ENCODE data around the gene IL1RL2. TPM values are rescaled to one million over a fixed set of nuclear protein-coding genes. Genes with fewer than 3 reads are reported as not detected.
A peak's percentile ranks its signal among the peaks of the same experiment; 100 is the strongest.

Gene IL1RL2
- total RNA-seq, 3 donors from 2014 or later (not counting 1 experiment from before 2014, with no cell fraction given): not detected

- Mint-ChIP-seq H3K36me3 (no peaks in the 10 kb centered on the region), H3K9me3 (peaks cover 0 to 1% of the 10 kb centered on the region in 2 donors), H3K27ac (no peak overlapping the region), H3K4me1 (peaks cover 38 to 41% of the 10 kb centered on the region in 2 donors), H3K27me3 (ENCODE audit: low read depth in 2 of 2) (peaks cover 41 to 76% of the 10 kb centered on the region in 2 donors), H3K4me3 (peak overlapping the region; percentile 38)
- Histone ChIP-seq H3K4me3 (ENCODE audit: low read length) (no peak overlapping the region), H3K36me3 (ENCODE audit: control insufficient read depth, insufficient read depth, low read length) (no peaks in the 10 kb centered on the region), H3K27me3 (ENCODE audit: control insufficient read depth, insufficient read depth, low read length) (peaks cover 18% of the 10 kb centered on the region), H3K27ac (ENCODE audit: low read length) (no peak overlapping the region), H3K9me3 (ENCODE audit: control insufficient read depth, insufficient read depth, low read length) (peaks cover 5% of the 10 kb centered on the region), H3K4me1 (ENCODE audit: control insufficient read depth, insufficient read depth, low read length) (peaks cover 37% of the 10 kb centered on the region)
- 100% methylated on average over 1 of the region's 1 CpG for WGBS (ENCODE audit: insufficient coverage)
- ATAC-seq: no peak
- no peak for TF ChIP-seq CTCF (IDR thresholded peaks at IDR 0.05)
- DNase-seq: no peak
- intact Hi-C loops (cut with micrococcal nuclease): loop anchor here (5.0 kb wide), 1 partner anchor 112 kb away; no protein-coding TSS in a partner anchor
Observed at GRCh38 chr2:102139851-102140250, 47.0 kb upstream of the IL1RL2 start.

GRCh38 chr2:102140377-102140776 is 46.4 kb upstream of the IL1RL2 start:
- H3K4me1 ChIP-seq (ENCODE audit: control insufficient read depth, insufficient read depth, low read length): peaks cover 37% of the 10 kb centered on the region
- H3K27me3 ChIP-seq (ENCODE audit: control insufficient read depth, insufficient read depth, low read length): peaks cover 18% of the 10 kb centered on the region
- Mint-ChIP-seq H3K4me1 (peaks cover 38 to 41% of the 10 kb centered on the region in 2 donors), H3K9me3 (peaks cover 2 to 3% of the 10 kb centered on the region in 2 donors), H3K4me3 (no peak overlapping the region), H3K27me3 (ENCODE audit: low read depth in 2 of 2) (peaks cover 43 to 80% of the 10 kb centered on the region in 2 donors), H3K27ac (no peak overlapping the region), H3K36me3 (peaks cover 4% of the 10 kb centered on the region)
- no peak for ATAC-seq
- intact Hi-C loops (cut with micrococcal nuclease): no loop called here
- WGBS (ENCODE audit: insufficient coverage): 100% methylated on average over 2 of the region's 2 CpGs
- no peak for TF ChIP-seq CTCF (IDR thresholded peaks at IDR 0.05)
- DNase-seq: no peak
- no peaks in the 10 kb centered on the region for H3K36me3 ChIP-seq (ENCODE audit: control insufficient read depth, insufficient read depth, low read length)
- peaks cover 10% of the 10 kb centered on the region for H3K9me3 ChIP-seq (ENCODE audit: control insufficient read depth, insufficient read depth, low read length)
- no peak overlapping the region for H3K27ac ChIP-seq (ENCODE audit: low read length)
- no peak overlapping the region for H3K4me3 ChIP-seq (ENCODE audit: low read length)

- Histone ChIP-seq H3K4me3 (ENCODE audit: low read length) (no peak overlapping the region), H3K4me1 (ENCODE audit: control insufficient read depth, insufficient read depth, low read length) (peaks cover 37% of the 10 kb centered on the region), H3K27ac (ENCODE audit: low read length) (no peak overlapping the region), H3K36me3 (ENCODE audit: control insufficient read depth, insufficient read depth, low read length) (no peaks in the 10 kb centered on the region), H3K27me3 (ENCODE audit: control insufficient read depth, insufficient read depth, low read length) (peaks cover 18% of the 10 kb centered on the region), H3K9me3 (ENCODE audit: control insufficient read depth, insufficient read depth, low read length) (peaks cover 18% of the 10 kb centered on the region)
- H3K27ac Mint-ChIP-seq: no peak overlapping the region
- ATAC-seq (no peak), DNase-seq (no peak)
- peaks cover 38 to 41% of the 10 kb centered on the region in 2 donors for H3K4me1 Mint-ChIP-seq
- peaks cover 9% of the 10 kb centered on the region for H3K36me3 Mint-ChIP-seq
- peak overlapping the region; percentile 25 for H3K4me3 Mint-ChIP-seq
- peaks cover 3 to 5% of the 10 kb centered on the region in 2 donors for H3K9me3 Mint-ChIP-seq
- 81% methylated on average over 15 of the region's 15 CpGs for WGBS (ENCODE audit: insufficient coverage)
- intact Hi-C loops (cut with micrococcal nuclease): no loop called here
- peaks cover 44 to 81% of the 10 kb centered on the region in 2 donors for H3K27me3 Mint-ChIP-seq (ENCODE audit: low read depth in 2 of 2)
- TF ChIP-seq CTCF (IDR thresholded peaks at IDR 0.05): no peak
Observed at GRCh38 chr2:102141011-102141943, 45.5 kb upstream of the IL1RL2 start.
